Stimulated activated naive B cell treated with anti-CD40 and anti-IgM and Interleukin-4, amounts not matched to agents 10 μg/mL and 1 μg/mL and 100 μg/mL, for 72 hours (primary cell): ENCODE data around the gene KCNIP3.
"Not testable (repeated sequence)": the region's sequence is repeated elsewhere in the genome, so short reads cannot be mapped to it uniquely, and the experiment has no call there.

Source experiments
- ATAC-seq, 2 donors: fragments of 150-1000 bp; cut with Tn5 transposase; replicated peaks; 2 replicates each; pipeline ENCODE4 v1.10.0; 2021; ENCODE audit warnings: moderate library complexity in 1 of 2
- DNase-seq: peaks from one replicate; pipeline ENCODE4 v3.0.0; 2021
- H3K27ac Mint-ChIP-seq: one replicate; pipeline ENCODE4 v1.8.0; 2022; ENCODE audit warnings: mild to moderate bottlenecking, mixed read lengths
- H3K27me3 Mint-ChIP-seq, 2 donors: one replicate each; pipeline ENCODE4 v1.8.0; 2022; ENCODE audit warnings: mixed read lengths in 2 of 2
- H3K36me3 Mint-ChIP-seq, 2 donors: one replicate each; pipeline ENCODE4 v1.8.0; 2022; ENCODE audit warnings: mixed read lengths in 2 of 2, mild to moderate bottlenecking in 1 of 2
- H3K4me1 Mint-ChIP-seq, 2 donors: one replicate each; pipeline ENCODE4 v1.8.0; 2022; ENCODE audit warnings: mixed read lengths in 2 of 2, mild to moderate bottlenecking in 1 of 2
- H3K4me3 Mint-ChIP-seq, 2 donors: one replicate each; pipeline ENCODE4 v1.8.0; 2022; ENCODE audit warnings: mild to moderate bottlenecking in 2 of 2, mixed read lengths in 2 of 2, moderate library complexity in 1 of 2
- H3K9me3 Mint-ChIP-seq, 2 donors: one replicate each; pipeline ENCODE4 v1.8.0; 2022; ENCODE audit warnings: mixed read lengths in 2 of 2, mild to moderate bottlenecking in 1 of 2

The KCNIP3 gene

DNA sequence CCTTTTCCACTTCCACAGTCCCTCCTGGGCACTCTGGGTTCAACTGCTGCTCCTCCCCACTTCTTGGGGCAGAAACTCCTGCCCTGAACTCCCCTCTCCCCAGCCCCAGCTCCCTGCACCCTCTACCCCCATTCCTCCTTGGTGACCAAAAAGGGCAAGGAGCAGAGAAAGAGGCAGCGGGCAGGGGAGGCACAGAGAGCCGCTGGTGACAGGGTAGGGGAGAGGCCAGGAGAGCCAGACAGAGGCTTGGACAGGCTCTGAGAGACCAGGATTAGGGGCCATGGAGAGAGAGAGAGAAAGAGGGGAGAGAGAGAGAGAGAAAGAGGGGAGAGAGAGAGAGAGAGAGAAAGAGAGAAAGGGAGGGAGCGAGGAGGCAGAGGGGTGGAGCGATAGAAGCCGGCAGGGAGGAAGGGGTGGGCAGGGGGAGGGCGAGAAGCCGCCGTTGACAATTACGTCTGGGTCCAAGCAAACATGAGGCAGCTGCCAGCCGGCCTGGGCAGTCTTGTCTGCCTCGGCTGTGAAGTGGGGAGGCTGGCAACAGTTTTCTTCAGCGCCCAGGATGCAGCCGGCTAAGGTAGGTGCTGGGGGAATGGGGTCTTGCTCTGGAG, at the start of gene KCNIP3:
TSS of gene KCNIP3 (plus strand) at position 468 of the 608 bp plus-strand sequence. CDS start at position 560, 92 bp downstream.
- H3K4me3 Mint-ChIP-seq: no peak within 1 kb of the TSS
- peak within 1 kb of the TSS; percentile 52 for H3K27ac Mint-ChIP-seq
- no peaks in the 10 kb centered on the region for H3K36me3 Mint-ChIP-seq
- H3K9me3 Mint-ChIP-seq: peaks cover 4 to 10% of the 10 kb centered on the region in 2 donors
- ATAC-seq (no peak), DNase-seq (no peak)
- peaks cover 0 to 2% of the 10 kb centered on the region in 2 donors for H3K4me1 Mint-ChIP-seq
- peaks cover 19 to 20% of the 10 kb centered on the region in 2 donors for H3K27me3 Mint-ChIP-seq

DNA sequence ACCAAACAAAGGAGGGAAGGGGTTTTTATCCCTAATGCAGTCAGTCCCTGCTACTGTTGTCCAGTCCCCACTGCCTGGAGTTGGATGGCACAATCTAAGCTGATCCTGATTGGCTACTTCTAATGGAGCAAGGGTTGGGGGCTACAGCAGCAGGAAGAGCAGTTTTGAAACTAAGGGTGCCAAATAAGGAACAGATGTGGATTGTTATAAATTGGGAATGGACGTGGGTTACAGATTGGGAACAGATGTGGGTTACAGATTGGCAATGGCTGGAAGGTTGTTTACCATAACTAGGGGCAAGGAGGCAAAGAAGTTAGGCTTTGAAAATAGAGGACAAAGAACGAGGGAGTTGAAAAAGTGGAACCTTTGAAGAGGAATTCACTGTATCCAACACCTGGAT, 38.9 kb upstream of the KCNIP3 start:
- Mint-ChIP-seq H3K27me3 (peaks cover 0 to 5% of the 10 kb centered on the region in 2 donors), H3K4me3 (no peak overlapping the region), H3K9me3 (peaks cover 4 to 21% of the 10 kb centered on the region in 2 donors), H3K27ac (no peak overlapping the region), H3K4me1 (peaks cover 0 to 3% of the 10 kb centered on the region in 2 donors), H3K36me3 (peaks cover 0 to 4% of the 10 kb centered on the region in 2 donors)
- ATAC-seq: no peak
- DNase-seq: no peak

DNA sequence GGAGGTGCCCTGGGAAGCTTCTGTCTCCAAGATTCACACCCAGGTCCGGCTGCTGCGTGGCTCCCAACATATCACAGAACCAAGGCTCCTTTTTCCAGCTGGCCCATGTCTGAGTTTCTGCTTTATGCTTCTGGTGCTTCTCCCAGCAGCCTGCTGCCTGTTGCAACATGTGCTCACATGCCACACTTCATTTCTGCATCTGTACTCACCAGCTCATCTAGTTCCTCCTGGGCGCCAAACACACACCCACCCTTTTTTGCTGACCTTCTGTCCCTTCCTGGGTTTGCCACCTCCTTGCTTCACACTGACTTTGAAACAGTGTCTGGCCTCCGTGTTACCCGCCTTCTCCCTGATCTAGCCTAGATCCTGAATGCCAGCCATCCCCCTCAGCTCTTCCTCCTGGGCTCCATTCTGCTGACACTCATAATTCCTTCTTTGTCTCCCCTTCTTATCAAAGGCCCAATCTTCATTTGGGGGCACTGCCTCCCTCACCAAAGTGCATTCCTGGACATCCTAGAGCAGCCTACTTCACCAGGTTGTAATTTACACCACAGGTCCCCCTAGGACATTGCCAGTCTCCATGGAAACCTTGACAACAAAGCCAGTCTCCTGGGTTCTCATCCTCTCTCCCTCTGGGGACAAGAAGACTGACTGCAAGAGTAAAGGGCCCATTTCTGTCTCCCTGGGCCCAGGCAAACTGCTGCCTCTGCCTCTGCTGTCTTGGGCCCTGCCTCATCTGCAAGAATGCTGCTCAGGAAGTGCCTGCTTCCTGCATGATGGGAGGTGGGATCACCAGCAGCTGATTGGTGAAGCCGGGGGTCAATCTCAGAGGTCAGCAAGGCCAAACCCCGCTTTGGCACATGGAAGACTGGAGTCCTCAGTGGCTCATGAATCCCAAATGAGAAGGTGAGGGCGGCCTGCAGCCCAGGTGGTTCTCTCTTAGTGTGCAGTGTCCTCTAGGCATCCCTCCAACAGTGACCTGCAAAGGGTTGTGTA, 36.8 kb upstream of the KCNIP3 start:
- Mint-ChIP-seq H3K4me1 (peaks cover 0 to 3% of the 10 kb centered on the region in 2 donors), H3K27ac (no peak overlapping the region), H3K9me3 (peaks cover 0 to 13% of the 10 kb centered on the region in 2 donors), H3K36me3 (peaks cover 0 to 4% of the 10 kb centered on the region in 2 donors), H3K27me3 (peaks cover 0 to 5% of the 10 kb centered on the region in 2 donors), H3K4me3 (no peak overlapping the region)
- ATAC-seq (no peak), DNase-seq (no peak)

DNA sequence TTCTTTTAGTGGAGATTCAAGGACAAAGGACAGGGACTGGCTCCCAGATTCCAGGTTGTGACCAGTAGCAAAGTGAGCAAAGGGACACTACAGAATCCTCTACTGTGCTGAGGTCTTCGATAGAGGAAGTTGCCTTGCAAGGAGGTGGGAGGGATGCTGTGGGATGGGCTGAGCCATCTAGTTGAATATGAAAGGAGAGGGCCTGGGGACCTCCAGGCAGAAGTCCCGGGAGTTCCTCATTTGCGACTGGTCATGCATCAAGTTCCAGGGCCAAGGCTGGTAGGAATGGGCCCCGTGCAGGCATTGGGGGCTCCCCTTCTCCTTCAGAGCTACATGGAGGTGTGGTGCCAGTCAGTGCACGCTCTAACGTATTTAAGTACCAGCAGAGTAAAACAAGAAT, 35.5 kb upstream of the KCNIP3 start:
- no peak overlapping the region for H3K4me3 Mint-ChIP-seq
- H3K4me1 Mint-ChIP-seq: peaks cover 0 to 3% of the 10 kb centered on the region in 2 donors
- H3K36me3 Mint-ChIP-seq: peaks cover 0 to 4% of the 10 kb centered on the region in 2 donors
- H3K27ac Mint-ChIP-seq: no peak overlapping the region
- peaks cover 0 to 5% of the 10 kb centered on the region in 2 donors for H3K27me3 Mint-ChIP-seq
- DNase-seq: no peak
- no peak for ATAC-seq
- peaks cover 0 to 8% of the 10 kb centered on the region in 2 donors for H3K9me3 Mint-ChIP-seq

DNA sequence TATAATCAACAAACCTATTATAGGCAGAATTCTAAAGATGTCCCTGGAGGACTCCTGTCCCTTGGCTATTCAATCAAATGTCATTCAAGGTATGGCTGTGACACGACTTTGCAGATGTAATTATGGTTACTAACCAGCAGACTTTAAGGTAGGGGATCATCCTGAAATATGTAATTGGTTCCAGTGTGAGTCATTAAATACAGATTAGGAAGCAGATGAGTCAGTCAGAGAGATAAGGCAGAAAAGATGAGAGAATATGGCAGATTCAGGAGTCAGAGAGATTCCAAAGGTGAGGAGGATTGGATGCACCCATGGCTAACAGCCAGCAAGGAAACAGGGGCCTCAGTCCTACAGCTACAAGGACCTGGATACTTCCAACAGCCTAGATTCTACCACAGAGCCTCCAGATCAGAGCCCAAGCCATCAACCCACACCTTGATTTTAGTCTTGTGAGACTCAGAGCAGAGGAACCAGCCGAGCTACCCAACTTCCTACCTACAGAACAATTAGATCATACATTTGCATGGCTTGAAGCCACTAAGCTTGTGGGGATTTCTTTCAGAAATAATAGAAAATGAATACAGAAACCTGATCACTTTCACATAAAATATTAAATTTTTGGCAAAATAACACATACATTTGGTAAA, 34.1 kb upstream of the KCNIP3 start:
- peaks cover 0 to 5% of the 10 kb centered on the region in 2 donors for H3K27me3 Mint-ChIP-seq
- DNase-seq (no peak), ATAC-seq (no peak)
- H3K36me3 Mint-ChIP-seq: peaks cover 0 to 4% of the 10 kb centered on the region in 2 donors
- peaks cover 0 to 4% of the 10 kb centered on the region in 2 donors for H3K9me3 Mint-ChIP-seq
- peaks cover 0 to 3% of the 10 kb centered on the region in 2 donors for H3K4me1 Mint-ChIP-seq
- no peak overlapping the region for H3K27ac Mint-ChIP-seq
- H3K4me3 Mint-ChIP-seq: no peak overlapping the region

DNA sequence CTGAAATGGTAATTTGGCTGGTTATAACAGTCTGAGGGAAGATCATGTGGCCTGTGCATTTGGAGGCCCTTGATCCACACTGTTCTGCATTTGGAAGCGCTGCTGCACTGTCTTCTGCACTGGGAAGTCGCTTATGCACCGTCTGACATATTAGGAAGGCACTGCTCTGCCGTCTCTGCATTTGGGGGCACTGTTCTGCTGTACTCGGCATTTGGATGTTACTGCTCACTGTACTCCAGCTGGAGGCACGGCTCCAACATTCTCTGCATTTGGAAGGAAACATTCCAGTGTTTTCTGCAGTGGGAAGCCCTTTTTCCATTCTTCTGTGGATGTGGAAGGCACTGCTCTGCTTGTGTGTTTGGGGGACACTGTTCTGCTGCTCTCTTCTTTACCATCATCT, 32.5 kb upstream of the KCNIP3 start:
- Mint-ChIP-seq H3K4me1 (peaks cover 0 to 3% of the 10 kb centered on the region in 2 donors), H3K27ac (no peak overlapping the region), H3K36me3 (peaks cover 0 to 4% of the 10 kb centered on the region in 2 donors), H3K9me3 (no peaks in the 10 kb centered on the region), H3K27me3 (peaks cover 0 to 5% of the 10 kb centered on the region in 2 donors), H3K4me3 (no peak overlapping the region)
- ATAC-seq (no peak), DNase-seq (no peak)

DNA sequence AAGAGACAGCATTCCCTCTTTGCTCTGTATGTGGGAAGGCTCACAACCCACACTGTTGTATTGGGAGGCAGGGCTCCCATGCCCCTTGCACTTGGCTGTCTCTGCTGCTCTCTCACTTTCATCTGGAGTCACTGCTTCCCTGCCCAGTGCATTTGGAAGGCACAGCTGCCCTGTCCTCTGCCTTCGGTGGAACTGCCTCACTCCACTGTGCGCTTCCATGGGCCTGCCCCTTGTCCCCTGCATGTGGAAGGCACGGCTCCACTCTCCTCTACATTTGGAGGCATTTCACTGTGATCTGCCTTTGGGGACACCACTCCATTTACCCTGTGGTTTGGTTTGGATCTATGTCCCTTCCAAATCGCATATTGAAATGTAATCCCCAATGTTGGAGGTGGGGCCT, 32.0 kb upstream of the KCNIP3 start:
- Mint-ChIP-seq H3K27ac (no peak overlapping the region), H3K9me3 (no peaks in the 10 kb centered on the region), H3K36me3 (peaks cover 0 to 2% of the 10 kb centered on the region in 2 donors), H3K27me3 (peaks cover 0 to 3% of the 10 kb centered on the region in 2 donors), H3K4me3 (no peak overlapping the region), H3K4me1 (peaks cover 0 to 3% of the 10 kb centered on the region in 2 donors)
- no peak for DNase-seq
- no peak for ATAC-seq

DNA sequence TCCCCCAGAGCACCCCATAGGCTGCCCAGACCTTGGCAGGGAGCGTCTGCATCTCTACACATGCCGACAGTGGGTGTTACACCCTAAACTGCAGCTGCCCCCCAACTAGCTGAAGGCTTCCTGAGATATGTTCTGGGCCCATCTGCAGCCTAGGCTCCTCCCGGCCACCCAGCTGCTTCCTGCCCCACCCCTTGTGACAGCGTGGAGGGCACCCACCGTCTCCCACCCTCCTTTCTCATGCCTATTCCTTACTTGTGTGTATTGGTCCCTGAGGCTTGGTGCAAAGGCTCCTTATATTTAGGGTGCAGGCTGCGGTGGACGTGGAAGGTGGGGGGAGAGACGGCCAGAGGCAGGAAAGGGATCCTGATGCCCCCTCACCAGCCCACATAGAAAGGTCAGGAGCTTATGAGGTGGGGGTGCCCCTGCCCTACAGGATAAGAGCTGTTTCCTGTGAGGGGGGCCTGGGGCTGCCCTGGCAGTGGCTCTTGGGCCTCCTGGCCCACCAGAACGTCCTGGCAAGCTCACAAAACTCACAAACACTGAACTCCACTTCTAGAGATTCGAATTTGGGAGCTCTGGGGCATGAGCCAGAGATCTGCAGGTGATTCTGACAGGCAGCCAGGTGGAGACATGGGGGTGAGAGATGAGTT, 30.2 kb upstream of the KCNIP3 start:
- DNase-seq: no peak
- Mint-ChIP-seq H3K36me3 (no peaks in the 10 kb centered on the region), H3K27ac (no peak overlapping the region), H3K4me3 (no peak overlapping the region), H3K9me3 (no peaks in the 10 kb centered on the region), H3K4me1 (peaks cover 0 to 3% of the 10 kb centered on the region in 2 donors), H3K27me3 (no peaks in the 10 kb centered on the region)
- no peak for ATAC-seq

DNA sequence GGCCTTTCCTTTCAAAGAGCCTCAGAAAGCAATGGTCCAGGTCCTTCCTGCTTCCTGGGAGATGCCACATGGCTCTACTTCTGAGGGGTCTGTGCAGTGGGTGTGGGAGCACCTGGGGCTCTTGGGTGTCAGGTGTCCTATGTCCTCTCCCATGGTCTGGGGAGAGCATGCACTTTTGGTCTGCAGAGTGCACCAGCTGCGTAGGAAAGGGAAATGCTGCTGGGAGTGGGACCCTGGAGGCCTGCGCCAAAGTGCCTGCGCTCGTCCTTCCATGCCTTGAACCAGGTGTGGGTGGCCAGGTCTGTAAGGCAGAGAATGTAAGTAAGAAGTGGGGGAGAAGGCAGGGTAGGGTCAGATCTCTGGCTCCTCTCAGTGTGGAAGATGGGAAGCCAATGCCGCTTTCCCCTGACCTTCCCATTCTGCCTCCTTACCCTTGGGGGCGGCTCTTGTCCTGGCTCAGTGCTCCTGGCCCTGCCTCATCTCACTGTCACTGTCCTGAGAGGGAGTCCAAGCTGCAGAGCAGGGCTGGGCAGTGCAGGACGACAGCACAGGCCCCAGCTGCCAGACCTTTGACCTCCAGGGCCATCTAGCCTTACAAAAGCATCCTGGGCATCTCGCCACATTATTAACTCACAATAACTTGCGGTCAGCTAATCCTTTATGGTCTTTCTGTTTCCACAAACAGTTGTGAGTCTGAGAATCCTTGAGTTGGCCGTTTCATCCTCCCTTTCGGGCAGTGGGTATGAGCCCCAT, 29.5 kb upstream of the KCNIP3 start:
- H3K4me1 Mint-ChIP-seq: peaks cover 0 to 3% of the 10 kb centered on the region in 2 donors
- H3K36me3 Mint-ChIP-seq: no peaks in the 10 kb centered on the region
- no peak for ATAC-seq
- no peak overlapping the region for H3K4me3 Mint-ChIP-seq
- H3K27ac Mint-ChIP-seq: no peak overlapping the region
- H3K9me3 Mint-ChIP-seq: no peaks in the 10 kb centered on the region
- no peaks in the 10 kb centered on the region for H3K27me3 Mint-ChIP-seq
- no peak for DNase-seq

DNA sequence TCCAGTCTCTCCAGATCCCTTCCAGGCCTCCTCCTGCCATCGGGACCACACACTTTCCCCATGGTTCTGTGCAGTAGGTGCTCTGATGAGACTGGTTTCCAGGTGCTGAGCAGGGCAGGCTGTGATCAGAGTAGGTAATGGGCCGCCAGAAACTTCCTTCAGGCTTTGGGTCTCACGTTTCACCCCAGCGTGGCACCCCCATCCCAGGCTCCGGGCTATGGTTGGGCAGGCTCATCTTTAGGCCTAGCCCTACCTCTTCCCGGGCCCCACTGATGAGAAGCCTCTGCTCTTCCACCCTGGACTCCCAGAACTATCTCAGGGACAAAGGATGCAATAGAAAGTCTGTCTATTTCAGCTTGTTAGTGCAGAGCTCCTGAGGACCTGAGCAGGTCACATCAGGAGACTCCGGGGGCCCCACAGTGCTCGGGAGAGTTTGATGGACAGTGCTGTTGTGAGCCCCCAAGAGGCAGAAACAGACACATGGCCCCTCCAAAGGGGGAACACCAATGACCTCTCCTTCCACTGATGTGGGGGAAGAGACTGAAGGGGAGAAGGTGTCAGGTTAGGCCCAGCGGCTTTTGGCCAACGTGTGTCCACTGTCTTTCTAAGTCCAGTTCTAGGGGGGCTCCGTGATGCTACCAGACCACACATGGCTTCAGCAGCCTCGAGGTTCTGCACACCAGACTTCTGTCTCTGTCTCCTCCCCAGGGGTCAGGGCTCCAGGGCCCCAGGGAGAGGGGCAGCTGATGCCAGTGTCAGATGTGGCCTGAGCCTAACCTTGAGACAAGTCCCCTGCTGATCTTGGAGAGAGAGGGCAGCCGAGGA, 28.7 kb upstream of the KCNIP3 start:
- H3K4me1 Mint-ChIP-seq: no peaks in the 10 kb centered on the region
- H3K4me3 Mint-ChIP-seq: no peak overlapping the region
- H3K36me3 Mint-ChIP-seq: no peaks in the 10 kb centered on the region
- ATAC-seq: no peak
- H3K9me3 Mint-ChIP-seq: no peaks in the 10 kb centered on the region
- no peak for DNase-seq
- no peaks in the 10 kb centered on the region for H3K27me3 Mint-ChIP-seq
- H3K27ac Mint-ChIP-seq: no peak overlapping the region

DNA sequence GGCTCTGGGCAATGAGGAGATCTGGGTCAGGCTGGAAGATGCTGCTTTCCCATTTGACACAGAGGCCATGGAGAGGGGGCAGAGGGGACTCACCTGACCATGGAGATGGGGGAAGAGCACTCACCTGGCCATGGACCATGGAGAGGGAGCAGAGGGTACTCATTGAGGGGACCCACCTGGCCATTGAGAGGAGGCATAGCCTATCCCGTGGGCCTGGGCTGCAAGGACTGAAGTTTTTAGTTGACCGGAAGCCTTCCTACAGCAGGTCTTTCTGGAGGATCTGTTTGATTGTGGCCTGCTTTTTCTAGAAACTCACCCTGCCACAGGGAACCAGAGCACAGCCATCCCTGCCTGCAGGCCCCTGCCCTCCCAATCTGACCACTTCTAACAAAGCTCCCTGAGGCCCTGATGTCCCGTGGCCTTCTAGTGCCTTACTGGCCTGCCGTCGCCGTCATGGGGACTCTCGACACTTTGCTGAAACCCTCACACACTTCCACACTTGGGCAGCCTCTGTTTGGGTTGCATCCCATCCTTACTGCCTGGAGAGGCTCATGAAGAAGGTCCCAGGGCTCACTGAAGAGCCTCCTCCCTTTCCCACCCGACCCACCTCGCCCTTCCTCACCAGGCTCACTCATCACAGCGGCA, 28.0 kb upstream of the KCNIP3 start:
- no peaks in the 10 kb centered on the region for H3K4me1 Mint-ChIP-seq
- H3K9me3 Mint-ChIP-seq: no peaks in the 10 kb centered on the region
- ATAC-seq (no peak), DNase-seq (no peak)
- no peaks in the 10 kb centered on the region for H3K36me3 Mint-ChIP-seq
- no peak overlapping the region for H3K4me3 Mint-ChIP-seq
- no peaks in the 10 kb centered on the region for H3K27me3 Mint-ChIP-seq
- no peak overlapping the region for H3K27ac Mint-ChIP-seq

DNA sequence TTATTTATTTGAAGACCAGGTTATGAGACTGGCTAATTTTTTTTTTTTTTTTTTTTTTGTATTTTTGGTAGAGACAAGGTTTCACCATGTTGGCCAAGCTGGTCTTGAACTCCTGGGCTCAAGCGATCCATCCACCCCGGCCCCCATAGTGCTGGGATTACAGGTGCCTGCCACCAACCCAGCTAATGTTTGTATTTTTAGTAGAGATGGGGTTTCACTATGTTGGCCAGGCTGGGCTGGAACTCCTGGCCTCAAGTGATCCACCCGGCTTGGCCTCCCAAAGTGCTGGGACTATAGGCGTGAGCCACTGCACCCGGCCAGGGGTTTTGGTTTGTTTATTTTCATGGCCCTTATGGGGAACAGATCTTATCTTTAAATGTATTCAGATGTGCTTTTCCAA, 27.4 kb upstream of the KCNIP3 start:
- H3K9me3 Mint-ChIP-seq, H3K4me1 Mint-ChIP-seq, ATAC-seq, H3K27me3 Mint-ChIP-seq, H3K4me3 Mint-ChIP-seq, DNase-seq, H3K27ac Mint-ChIP-seq, H3K36me3 Mint-ChIP-seq: not testable (repeated sequence)
